ENCODE measurements around the gene CPED1. TPM values are rescaled to one million over a fixed set of nuclear protein-coding genes. Genes with fewer than 3 reads are reported as not detected.

CPED1 gene
- total RNA-seq, 1 experiment from 2014 or later: 0.13 TPM

GRCh38 chr7:121286742-121287734 is 298.5 kb downstream of the CPED1 start:
- WGBS (ENCODE audit: extremely low coverage, insufficient read length, low lambda C conversion rate): no CpG with 5 or more reads among the region's 6 CpGs
- Histone ChIP-seq H3K4me2 (ENCODE audit: insufficient read depth, insufficient read length, low read length) (no peak overlapping the region), H3K27me3 (ENCODE audit: insufficient read depth, low read length) (no peaks in the 10 kb centered on the region), H3K14ac (ENCODE audit: insufficient read depth, low read length) (no peak overlapping the region), H3K23ac (ENCODE audit: insufficient read length, low read depth, low read length) (no peak overlapping the region), H3K9me3 (ENCODE audit: control insufficient read depth, low read depth, low read length) (no peaks in the 10 kb centered on the region), H2AK5ac (ENCODE audit: insufficient read length, low read length) (no peak overlapping the region), H4K8ac (replicated peaks; ENCODE audit: insufficient read length, low read depth, low read length) (no peak overlapping the region), H3K56ac (ENCODE audit: insufficient read length, low read depth, low read length) (no peak overlapping the region), H4K91ac (ENCODE audit: insufficient read length, low read depth, low read length) (no peak overlapping the region), H3K4ac (ENCODE audit: low read depth, low read length) (no peak overlapping the region), H3K9ac (ENCODE audit: extremely low read depth, insufficient read length, low read length) (no peak overlapping the region), H3K79me1 (ENCODE audit: insufficient read depth, low read depth, low read length, poor library complexity, severe bottlenecking) (no peaks in the 10 kb centered on the region), H2BK5ac (ENCODE audit: insufficient read length, low read length) (no peak overlapping the region), H4K5ac (ENCODE audit: insufficient read length, low read depth, low read length) (no peak overlapping the region), H2AFZ (ENCODE audit: low read length) (no peak overlapping the region), H4K20me1 (ENCODE audit: control insufficient read depth, insufficient read depth, insufficient read length) (no peaks in the 10 kb centered on the region), H2BK20ac (ENCODE audit: low read depth, low read length, poor library complexity, severe bottlenecking) (no peak overlapping the region), H2BK120ac (ENCODE audit: low read depth, low read length, poor library complexity, severe bottlenecking) (no peak overlapping the region), H2BK15ac (ENCODE audit: low read depth, low read length) (no peak overlapping the region), H3K4me1 (ENCODE audit: insufficient read depth, low read length) (no peaks in the 10 kb centered on the region), H2BK12ac (ENCODE audit: insufficient read length, low read depth, low read length) (no peak overlapping the region), H3K23me2 (ENCODE audit: insufficient read length, low read depth, low read length, poor library complexity, severe bottlenecking) (no peaks in the 10 kb centered on the region), H3K79me2 (ENCODE audit: insufficient read depth, low read length) (no peaks in the 10 kb centered on the region), H3K27ac (ENCODE audit: insufficient read length, low read depth, low read length) (no peak overlapping the region), H3T11ph (ENCODE audit: low read length) (no peak overlapping the region), H3K18ac (ENCODE audit: insufficient read length, low read depth, low read length) (no peak overlapping the region)
- Mint-ChIP-seq H3K27me3 (ENCODE audit: low read depth) (0 out of 2 replicates have a peak, but pooled peaks cover 2% of the 10 kb centered on the region), H3K36me3 (ENCODE audit: insufficient read depth in 1 of 3, low read depth in 3 of 3) (peaks cover 15 to 22% (median 21%) of the 10 kb centered on the region in 3 experiments), H3K27ac (no peak overlapping the region), H3K4me1 (no peaks in the 10 kb centered on the region), H3K9me3 (peaks cover 25 to 31% of the 10 kb centered on the region in 2 experiments), H3K4me3 (no peak overlapping the region)
- TF ChIP-seq CTCF (conservative IDR thresholded peaks at IDR 0.05): no peak
- no peak for DNase-seq

Data from H9 (cell line).